G401.6 (cell line): ENCODE data around the gene SHC3.

Experiments used
- FAIRE-seq: peaks from 2 replicates; lab custom pipeline; 2012; peaks lifted over from hg19 to GRCh38; lab: Jason Lieb, UNC

SHC3 gene

DNA sequence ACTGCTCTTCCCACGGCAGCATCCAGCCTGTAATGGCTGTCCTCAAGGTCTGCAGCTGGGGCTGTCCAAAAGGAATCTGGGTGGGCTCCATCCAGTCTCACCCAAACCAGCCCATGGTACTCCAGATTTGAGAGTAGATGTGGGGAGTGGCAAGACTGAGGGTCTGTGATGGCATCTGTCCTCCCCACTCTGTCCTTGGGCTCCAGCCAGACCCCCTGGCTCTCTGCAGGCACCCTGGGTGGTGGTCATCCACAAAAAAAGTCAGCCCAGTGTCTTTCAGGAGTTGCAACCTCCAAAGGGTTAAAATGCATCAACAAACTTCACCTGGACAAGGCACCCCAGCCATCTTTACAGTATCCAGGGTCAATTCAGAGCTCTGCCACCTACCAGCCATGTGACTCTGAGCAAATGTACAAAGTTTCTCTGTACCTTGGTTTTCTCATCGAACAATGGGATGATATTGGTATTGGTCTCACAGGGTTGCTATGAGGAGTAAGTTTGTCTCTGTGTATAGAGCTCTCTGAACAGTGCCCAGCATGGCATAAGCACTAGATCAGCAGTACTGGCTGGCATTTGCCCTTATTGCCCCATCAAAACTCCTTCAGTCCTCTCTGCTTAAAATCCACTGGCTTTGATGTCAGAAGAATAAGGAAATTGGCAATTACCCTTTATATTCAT lies 194.6 kb downstream of the SHC3 start:
- FAIRE-seq: no peak

DNA sequence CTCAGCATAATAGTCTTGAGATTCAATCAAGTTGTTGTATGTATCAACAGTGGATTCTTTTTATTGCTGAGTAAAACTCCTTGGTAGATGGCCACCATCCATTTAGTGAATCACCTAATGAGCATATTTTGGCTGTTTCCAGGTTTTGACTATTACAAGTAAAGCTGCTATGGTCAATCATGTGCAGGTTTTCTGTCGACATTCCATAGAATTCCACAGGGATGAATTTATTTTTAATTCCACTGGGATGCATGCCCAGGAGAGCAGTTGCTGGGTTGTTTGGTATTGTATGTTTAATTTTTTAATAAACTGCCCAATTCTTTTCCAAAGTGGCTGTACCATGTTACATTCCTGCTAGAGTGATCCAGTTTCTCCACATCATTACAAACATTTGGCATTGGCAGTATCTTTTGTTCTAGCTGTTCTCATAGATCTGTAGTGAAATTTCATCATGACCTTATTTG lies 197.8 kb downstream of the SHC3 start:
- no peak for FAIRE-seq

DNA sequence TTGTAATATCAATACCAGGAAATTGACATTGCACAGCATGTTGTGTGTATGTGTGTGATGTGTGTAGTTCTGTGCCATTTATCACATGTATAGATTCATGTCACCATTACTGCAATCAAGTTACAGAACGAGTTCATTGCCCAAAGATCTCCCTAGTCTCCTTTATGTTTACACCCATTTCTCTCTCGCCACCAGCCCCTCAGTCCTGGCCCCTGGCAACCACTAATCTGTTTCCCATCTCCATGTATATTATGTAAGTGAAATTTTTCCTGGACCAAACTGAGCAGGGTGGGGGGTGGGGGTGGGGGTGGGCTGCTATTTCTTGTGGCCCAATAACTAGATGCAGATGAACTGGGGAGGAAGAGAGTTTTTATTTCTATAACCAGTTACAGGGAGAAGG lies 198.8 kb downstream of the SHC3 start:
- no peak for FAIRE-seq

DNA sequence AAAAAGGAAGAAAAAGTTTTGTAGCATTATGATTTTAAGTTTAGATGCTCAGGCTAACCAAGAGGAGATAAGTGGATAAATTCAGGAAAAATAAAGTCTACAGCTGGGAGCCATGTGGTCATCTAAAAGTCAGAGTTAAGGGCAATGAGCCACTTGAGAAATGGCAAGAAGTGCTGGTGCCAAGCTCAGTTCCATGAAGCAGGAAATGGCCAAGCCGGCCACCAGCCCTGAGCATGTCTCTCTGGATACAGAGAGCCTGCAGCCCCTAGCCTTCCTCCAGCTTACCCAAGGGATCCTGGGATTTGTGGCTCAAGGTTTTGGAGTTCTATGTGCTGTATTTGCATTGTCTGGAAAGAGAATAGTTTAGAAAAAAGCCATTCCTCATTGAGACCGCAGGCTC lies 199.6 kb downstream of the SHC3 start:
- FAIRE-seq: no peak

DNA sequence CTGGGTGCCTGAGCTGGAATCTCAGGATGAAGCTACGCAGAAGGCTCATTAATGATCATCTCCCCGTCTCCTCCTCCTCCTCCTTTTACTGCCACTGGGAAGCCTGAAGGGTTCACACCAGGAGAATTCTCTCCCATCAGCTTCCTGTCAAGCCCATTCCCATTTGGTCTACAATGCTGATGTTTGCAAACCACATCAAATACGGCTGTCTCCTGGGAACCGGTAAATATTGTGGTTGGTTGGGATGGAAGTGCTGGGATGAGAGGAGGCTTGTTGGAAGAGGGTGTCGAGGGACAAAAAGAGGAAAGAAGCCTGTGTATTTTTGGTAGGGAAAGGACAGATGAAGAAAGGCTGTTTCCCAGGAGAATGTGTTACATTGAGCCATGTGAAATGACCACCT lies 200.6 kb downstream of the SHC3 start:
- FAIRE-seq: no peak

DNA sequence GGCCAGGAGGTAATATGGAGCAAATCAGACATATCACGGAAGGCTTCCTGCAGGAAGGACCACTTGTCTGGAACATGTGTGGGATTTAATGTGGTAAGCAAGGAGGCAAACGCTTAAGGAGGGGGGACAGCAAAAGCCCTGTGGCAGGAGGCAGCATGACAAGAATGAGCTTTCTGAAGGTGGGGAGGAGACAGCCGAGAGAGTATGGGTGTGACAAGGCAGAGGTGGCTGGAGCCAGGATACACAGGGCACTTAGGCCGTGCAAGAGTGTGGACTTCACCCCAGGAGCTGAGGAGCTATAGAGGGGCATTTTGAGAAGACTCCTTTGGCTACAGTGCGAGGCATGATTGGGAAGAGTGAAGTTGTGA lies 201.7 kb downstream of the SHC3 start:
- no peak for FAIRE-seq

DNA sequence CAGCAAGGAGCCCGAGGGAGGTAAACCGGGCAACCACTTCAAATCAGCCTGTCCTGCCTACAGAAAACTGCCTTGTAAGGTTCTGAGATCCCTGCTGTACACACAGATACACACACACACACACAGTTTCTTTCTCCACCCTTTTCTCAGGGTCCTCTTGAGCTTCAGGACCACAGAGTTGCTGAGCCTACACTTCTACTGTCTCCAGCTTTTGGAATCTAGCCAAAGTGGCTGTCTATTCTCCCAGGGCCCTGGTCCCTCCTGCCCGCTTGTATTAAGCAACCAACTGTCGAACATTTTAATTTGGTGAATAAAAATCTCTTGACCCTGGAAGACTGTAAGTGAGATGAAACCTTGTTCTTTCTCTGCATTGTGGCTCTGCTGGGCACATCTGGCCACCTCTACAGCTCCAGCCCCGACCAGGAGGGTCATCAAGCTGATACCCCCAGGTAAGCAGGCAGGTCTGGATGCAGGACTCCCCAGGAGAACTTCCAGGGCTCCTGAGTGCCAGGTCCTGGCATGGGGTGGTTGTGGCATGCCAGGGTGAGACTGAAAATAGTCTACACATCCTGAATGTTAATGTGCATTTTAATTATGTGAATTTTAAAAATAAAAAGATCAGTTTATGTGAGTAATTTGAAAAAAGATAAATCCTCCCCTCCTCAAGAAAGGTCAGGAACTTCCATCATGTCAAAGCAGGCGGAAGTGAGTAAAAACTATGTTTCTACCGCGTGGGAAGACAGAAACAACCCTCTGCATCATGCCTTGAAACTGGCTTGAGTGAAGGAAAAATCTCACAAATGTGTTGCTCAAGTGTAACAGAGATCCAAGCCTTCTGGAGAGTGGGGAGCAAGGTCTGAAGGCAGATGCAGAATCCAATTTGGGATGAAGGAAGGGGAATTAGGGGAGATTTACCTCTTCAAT lies 202.4 kb downstream of the SHC3 start:
- no peak for FAIRE-seq

DNA sequence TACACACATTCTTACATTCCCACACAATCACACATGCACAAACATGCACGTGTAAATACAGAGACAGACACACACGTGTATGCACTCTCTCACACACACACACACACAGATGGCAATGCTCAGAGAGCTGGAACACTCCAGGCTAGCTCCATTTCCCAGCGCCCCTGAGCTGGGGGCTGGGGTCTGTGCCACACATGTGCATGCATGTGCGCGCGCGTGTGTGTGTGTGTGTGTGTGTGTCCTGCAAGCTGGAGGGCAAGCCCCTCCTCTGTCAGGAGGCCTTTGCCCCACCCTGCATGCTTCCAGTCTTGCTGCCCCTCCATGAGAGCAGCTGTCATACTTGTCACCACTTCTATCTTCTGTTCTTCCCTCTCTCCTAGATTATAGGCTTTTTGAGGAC lies 204.0 kb downstream of the SHC3 start:
- FAIRE-seq: no peak

DNA sequence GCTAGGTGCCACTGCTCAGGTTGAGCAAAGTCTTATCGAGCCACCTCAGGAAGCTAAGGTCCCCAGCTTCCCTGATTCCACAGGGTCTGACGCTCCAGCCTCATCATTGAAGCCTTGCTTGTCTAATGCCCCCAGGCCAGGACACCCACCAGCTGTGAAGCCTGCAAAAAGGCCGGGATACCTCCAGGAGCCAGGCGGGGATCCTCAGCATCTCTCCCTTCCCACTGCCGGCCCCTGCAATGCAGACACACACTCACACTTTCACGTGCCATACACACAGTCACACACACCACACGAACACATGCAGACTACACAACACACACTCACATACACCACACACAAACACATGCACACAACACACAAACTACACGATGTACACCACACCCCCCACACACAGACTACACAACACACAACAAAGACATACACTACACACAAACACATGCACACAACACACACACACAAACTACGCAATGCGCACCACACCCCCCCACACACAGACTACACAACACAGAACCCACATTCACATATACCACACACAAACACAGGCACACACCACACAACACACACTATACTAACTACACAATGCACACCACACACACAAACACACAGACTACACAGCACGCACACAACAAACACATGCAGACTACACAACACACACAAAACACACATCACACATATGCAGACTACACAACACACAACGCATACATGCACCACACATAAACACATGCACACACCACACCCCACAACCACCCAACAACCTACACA lies 205.2 kb downstream of the SHC3 start:
- no peak for FAIRE-seq

DNA sequence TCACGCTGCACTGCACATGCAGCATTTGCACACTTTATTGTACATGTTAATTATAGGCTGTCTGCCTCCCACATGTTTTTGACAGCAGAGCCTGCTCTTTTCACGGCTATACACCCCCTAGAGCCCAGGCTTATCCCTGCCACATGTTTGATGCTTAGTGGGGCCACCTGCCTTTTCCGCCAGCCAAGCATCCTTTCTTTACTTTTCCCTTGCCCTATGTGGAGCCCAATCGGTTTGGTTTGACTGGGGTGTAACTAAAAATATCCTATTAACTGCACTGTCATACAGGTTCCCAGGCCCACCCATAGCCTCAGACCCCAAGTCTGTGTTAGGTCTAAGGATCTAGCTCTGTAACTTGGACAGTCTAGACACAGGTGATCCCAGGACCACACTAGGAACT lies 206.2 kb downstream of the SHC3 start:
- FAIRE-seq: no peak

DNA sequence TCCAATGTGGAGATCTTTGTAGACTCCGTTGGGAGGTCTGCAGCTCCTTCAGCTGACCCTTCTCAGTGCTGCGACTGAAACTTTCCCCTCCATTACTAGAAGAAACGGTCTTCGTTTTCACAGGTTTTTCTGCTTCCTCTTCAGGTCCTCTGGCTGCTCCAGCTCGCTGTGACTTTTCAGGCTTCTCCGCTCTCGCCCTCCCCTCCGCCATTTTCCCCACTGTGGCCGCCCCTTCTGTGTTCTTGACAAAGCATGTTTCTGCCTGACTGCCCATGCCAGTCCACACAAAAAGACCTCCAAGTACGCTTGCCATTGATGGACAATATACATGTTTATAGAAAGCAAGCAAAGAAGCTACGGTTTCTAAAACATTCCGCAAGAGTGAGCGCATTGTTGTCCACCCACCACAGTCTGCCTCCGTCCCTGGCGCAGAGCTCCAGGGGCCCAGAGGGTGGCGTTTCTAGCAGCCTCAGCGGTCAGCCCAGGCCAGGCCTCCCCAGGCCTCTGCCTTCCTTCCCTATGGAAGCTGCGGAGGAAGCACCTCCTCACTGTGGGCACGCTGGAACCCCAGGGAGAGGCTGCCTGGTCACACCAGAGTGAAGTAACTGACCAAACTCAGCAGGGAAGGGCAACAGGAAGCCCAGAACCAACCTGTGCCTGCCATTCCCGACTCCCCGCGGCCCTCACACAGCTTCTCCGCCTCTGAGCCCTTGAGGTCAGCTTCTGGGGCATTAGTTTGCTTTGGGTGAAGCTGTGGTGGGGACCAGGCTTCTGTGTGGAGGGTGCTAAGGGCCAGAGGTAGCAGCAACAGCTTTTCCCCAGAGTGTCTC lies 207.3 kb downstream of the SHC3 start:
- FAIRE-seq: no peak

DNA sequence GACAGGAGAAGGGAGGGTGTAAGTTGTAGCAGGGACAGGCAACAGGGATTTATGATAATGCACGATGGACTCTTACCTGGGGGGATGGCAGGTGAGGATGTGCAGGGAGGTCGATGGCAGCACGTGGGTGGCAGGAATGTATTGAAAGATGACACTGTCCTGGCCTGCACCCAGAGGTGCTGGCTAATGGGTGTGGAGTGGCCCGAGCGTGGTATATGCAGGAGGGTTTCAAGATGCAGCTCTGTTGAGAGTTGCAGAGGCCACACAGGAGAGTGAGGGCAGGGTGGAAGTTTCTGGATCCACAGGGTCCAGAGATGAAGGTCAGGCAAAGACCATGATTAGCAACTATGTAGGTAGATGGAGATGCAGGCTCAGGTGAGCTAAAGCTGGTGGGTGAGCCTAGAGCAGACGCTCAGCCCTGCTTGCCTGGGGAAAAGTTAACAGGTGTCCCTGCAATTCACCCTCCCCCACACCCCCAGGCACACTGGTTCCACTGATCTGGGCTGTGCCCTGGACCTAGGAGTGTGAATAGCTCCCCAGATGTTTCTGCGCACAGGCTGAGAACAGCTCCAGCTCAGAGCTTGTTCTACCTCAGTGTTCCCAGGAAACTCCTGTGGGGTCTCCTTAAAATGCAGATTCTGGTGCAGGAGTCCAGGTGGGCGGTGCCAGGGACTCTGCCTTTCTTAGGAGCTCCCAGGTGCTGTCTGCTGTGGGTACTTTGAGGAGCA lies 208.8 kb downstream of the SHC3 start:
- no peak for FAIRE-seq

DNA sequence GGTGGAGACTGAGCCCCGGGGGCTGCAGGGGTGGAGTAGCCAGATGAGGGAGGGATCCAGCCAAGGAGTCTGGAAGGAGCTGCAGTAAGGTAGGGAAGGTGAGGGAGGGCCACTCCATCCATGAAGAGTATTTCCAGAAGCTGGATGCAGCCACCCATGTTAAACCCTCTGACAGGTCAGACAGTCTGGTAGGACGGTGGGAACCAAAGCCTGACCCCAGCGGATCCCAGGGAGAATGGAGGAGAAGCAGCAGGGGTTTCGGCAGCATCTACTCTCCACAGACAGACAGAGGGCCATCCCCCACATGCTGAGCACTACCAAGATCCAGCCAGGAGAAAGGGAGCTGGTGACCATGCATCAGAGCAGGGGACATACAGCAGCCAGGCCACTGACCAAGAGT lies 209.8 kb downstream of the SHC3 start:
- FAIRE-seq: no peak

DNA sequence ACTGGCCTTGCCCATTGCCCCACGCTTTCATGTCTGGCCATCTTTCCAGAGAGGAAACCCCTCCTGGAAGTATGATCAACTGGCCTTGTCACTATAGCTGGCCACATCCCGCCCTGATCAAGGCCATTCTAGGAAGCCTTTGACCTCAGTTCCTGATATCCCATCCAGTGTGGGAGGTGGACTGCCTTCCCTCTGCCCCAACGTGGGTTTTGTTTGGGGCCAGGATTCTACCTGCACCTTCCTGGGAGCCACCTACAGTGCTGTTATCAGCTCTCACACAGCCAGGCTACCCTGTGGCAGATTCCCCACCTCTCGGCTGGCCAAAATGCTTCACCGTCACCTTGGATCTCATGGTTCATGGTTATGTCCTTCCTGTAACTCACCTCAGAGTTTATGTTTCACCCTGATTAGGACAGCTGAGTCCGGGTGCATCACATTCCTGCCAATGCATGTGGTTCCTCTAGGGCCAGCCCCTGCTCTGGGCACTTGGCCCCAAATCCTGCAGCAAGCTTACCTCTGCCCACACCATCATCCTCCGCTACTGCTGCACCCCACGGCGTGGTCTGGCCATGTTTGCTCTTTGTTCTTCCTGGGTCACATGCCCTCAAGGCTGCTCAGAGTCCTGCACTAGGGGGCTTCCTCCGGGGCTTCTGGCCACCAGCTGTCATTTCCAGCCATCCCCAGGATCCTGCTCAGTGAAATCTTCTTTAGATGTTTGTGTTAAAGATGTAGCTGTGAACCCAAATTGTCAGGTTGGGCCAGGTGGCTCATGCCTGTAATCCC lies 211.5 kb downstream of the SHC3 start:
- no peak for FAIRE-seq

DNA sequence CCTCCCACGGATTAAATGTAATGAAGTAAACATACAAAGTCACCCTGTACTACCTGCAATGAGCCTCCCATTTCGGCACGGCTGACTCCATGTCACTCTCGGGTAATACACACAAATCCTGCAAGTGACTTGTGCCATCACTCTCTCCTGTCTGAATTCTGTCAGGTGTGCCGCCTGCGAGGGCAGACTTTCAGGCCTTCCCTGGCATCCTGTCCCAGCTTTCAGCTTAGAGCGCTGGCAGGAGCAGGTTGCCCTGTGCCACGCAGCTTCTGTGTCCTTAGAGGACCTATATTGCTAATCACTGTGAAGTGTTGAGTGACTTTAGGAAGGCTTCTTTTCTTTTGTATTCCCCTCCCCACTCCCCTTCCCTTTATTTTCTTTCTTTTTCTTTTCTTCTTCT lies 213.1 kb downstream of the SHC3 start:
- FAIRE-seq: no peak

DNA sequence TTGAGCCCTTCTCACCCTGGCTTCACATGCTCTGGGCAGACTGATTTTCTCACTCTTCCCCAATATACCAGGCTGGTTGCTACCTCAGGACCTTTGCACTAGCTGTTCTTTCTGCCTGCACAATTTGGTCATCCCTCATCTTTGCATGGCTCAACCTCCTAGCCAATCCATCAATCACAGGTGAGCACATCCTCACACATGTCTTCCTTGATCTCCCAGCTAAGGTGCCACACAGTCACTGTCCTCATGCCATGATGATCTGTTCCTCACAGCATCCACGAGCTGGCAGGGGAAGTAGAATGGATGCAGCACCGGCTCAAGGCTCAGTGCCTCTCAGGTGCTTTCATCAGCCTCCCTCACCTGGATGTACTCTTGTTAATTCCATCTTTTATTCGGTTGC lies 218.0 kb downstream of the SHC3 start:
- no peak for FAIRE-seq

DNA sequence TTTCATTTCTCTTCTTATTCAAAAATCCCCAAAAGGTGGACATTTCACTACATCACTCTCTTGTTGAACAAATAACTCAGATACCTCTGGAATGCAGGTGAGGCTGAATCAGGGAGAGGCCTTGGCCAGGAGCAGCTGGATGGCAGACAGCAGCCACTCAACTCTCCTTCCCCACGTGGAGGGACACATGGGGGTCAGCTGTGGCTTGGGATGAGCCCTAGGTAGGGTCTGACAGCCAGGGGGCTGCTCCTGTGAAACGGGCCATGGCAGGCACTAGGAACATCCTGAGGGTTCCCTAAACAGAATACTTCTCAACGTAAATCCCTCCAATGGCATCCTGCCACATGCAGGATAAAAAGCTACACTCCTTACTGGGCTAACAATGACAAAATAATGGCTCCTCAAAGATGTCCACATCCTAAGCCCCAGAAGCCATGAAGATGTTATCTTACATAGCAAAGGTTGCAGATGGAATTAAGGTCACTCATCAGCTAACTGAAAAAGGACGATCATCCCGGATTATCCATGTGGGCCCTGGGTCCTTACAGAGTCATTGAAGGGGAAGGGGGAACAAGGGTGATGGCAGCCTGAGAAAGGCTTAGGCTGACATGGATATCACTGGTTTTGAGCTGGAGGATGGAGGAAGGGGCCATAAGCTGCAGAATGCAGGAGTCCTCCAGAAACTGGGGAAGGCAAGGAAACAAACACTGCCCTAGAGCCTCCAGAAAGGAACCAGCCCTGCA lies 218.7 kb downstream of the SHC3 start:
- no peak for FAIRE-seq

DNA sequence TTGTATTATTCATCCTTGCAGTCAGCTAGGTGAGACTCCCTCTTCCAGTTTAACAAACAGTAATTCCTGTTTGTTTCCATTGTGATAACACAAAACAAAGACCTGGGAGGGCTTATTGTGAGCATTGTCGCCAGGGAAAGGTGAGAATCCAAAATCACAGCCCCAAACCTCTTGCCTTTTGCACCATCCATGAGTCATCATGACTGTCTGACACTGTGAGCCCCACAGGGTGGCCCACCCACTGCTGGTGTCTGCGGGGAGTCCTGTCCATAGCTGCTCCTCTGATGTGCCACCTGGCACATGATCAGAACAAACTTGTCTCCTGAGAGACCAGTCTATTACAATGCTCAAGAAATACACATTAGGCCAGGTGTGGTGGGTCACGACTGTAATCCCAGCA lies 221.1 kb downstream of the SHC3 start:
- no peak for FAIRE-seq
